ENCODE data around the gene ZNF407.

ZNF407 gene, protein sequence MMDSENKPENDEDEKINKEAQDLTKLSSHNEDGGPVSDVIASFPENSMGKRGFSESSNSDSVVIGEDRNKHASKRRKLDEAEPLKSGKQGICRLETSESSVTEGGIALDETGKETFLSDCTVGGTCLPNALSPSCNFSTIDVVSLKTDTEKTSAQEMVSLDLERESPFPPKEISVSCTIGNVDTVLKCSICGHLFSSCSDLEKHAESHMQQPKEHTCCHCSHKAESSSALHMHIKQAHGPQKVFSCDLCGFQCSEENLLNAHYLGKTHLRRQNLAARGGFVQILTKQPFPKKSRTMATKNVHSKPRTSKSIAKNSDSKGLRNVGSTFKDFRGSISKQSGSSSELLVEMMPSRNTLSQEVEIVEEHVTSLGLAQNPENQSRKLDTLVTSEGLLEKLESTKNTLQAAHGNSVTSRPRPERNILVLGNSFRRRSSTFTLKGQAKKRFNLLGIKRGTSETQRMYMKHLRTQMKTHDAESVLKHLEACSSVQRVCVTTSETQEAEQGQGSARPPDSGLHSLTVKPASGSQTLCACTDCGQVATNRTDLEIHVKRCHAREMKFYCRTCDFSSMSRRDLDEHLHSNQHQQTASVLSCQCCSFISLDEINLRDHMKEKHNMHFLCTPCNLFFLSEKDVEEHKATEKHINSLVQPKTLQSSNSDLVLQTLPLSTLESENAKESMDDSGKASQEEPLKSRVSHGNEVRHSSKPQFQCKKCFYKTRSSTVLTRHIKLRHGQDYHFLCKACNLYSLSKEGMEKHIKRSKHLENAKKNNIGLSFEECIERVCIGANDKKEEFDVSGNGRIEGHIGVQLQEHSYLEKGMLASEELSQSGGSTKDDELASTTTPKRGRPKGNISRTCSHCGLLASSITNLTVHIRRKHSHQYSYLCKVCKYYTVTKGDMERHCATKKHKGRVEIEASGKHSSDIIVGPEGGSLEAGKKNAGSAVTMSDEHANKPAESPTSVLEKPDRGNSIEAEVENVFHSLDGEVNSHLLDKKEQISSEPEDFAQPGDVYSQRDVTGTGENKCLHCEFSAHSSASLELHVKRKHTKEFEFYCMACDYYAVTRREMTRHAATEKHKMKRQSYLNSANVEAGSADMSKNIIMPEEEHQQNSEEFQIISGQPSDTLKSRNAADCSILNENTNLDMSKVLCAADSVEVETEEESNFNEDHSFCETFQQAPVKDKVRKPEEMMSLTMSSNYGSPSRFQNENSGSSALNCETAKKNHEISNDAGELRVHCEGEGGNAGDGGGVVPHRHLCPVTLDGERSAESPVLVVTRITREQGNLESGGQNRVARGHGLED (N-terminal part only)

GRCh38 chr18:74597662-74598349 is at the start of gene ZNF407:
ZNF407 (plus strand) TSS chr18:74597870; CDS start chr18:74631020, 33,150 bp downstream.
- Histone ChIP-seq H3K27me3 (ENCODE audit: control insufficient read depth, insufficient read depth, low read length) (no peaks in the 10 kb centered on the region), H3K27ac (peak within 1 kb of the TSS; percentile 98), H3K4me1 (peaks cover 9% of the 10 kb centered on the region), H2AFZ (peak within 1 kb of the TSS; percentile 97), H3K9ac (peak within 1 kb of the TSS; percentile 91), H3K79me2 (peaks cover 26% of the 10 kb centered on the region), H3K9me3 (ENCODE audit: control insufficient read depth, low read length) (peaks cover 2% of the 10 kb centered on the region), H3K4me3 (ENCODE audit: low read depth, low read length) (peak within 1 kb of the TSS; percentile 96), H3K36me3 (ENCODE audit: control insufficient read depth, insufficient read depth, low read length) (no peaks in the 10 kb centered on the region), H3K4me2 (ENCODE audit: low read length) (peak within 1 kb of the TSS; percentile 93)
- TF ChIP-seq, protein P1, sequence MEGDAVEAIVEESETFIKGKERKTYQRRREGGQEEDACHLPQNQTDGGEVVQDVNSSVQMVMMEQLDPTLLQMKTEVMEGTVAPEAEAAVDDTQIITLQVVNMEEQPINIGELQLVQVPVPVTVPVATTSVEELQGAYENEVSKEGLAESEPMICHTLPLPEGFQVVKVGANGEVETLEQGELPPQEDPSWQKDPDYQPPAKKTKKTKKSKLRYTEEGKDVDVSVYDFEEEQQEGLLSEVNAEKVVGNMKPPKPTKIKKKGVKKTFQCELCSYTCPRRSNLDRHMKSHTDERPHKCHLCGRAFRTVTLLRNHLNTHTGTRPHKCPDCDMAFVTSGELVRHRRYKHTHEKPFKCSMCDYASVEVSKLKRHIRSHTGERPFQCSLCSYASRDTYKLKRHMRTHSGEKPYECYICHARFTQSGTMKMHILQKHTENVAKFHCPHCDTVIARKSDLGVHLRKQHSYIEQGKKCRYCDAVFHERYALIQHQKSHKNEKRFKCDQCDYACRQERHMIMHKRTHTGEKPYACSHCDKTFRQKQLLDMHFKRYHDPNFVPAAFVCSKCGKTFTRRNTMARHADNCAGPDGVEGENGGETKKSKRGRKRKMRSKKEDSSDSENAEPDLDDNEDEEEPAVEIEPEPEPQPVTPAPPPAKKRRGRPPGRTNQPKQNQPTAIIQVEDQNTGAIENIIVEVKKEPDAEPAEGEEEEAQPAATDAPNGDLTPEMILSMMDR (IDR thresholded peaks at IDR 0.05), result no peak

DNA sequence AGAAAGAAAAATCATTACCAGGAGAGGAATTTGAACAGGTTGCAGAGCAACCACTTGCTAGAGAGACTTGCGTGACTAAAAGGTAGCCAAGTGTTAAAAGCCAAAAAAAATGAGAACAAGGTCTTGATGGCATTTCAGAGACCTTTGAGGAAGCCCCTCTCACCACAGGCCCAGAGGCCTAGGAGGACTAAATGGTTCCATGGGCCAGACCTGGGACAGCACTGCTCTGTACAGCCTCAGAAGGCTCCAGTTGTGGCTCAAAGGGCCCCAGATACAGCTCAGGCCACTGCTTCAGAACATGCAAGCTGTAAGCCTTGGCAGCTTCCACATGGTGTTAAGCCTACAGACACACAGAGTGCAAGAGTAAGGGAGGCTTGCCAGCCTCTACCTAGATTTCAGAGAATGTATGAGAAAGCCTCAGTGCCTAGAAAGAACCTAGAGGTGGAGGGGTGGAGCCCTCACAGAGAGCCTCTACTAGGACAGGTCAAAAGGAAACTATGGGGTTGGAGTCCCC is 48.0 kb upstream of the ZNF407 start:
- no peaks in the 10 kb centered on the region for H3K9me3 ChIP-seq (ENCODE audit: control insufficient read depth, low read length)
- no peaks in the 10 kb centered on the region for H3K36me3 ChIP-seq (ENCODE audit: control insufficient read depth, insufficient read depth, low read length)
- H3K4me3 ChIP-seq (ENCODE audit: low read depth, low read length), result no peak overlapping the region
- TF ChIP-seq, protein P1 (IDR thresholded peaks at IDR 0.05), result no peak
- H3K4me2 ChIP-seq (ENCODE audit: low read length), result no peak overlapping the region
- H3K79me2 ChIP-seq, result no peaks in the 10 kb centered on the region
- H3K9ac ChIP-seq, result no peak overlapping the region
- no peak overlapping the region for H3K27ac ChIP-seq
- H2AFZ ChIP-seq, result no peak overlapping the region
- H3K27me3 ChIP-seq (ENCODE audit: control insufficient read depth, insufficient read depth, low read length), result no peaks in the 10 kb centered on the region
- H3K4me1 ChIP-seq, result no peaks in the 10 kb centered on the region

DNA sequence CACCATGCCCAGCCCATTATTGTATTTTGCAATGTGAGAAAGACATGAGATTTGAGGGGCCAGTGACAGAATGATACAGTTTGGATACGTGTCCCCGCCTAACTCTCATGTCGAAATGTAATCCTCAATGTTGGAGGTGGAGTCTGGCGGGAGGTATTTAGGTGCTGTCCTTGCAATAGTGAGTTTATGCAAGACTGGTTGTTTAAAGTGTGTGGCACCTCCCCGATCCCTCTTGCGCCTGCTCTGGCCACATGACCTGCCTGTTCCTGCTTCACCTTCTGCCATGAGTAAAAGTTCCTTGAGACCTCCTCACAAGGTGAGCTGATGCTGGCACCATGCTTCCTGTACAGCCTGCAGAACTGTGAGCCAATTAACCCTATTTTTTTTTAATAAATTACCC is 46.8 kb upstream of the ZNF407 start:
- no peak overlapping the region for H3K27ac ChIP-seq
- H2AFZ ChIP-seq, result no peak overlapping the region
- H3K9me3 ChIP-seq (ENCODE audit: control insufficient read depth, low read length), result no peaks in the 10 kb centered on the region
- H3K36me3 ChIP-seq (ENCODE audit: control insufficient read depth, insufficient read depth, low read length), result no peaks in the 10 kb centered on the region
- no peaks in the 10 kb centered on the region for H3K27me3 ChIP-seq (ENCODE audit: control insufficient read depth, insufficient read depth, low read length)
- TF ChIP-seq, protein P1 (IDR thresholded peaks at IDR 0.05), result no peak
- no peaks in the 10 kb centered on the region for H3K79me2 ChIP-seq
- no peaks in the 10 kb centered on the region for H3K4me1 ChIP-seq
- H3K4me2 ChIP-seq (ENCODE audit: low read length), result no peak overlapping the region
- no peak overlapping the region for H3K9ac ChIP-seq
- no peak overlapping the region for H3K4me3 ChIP-seq (ENCODE audit: low read depth, low read length)

DNA sequence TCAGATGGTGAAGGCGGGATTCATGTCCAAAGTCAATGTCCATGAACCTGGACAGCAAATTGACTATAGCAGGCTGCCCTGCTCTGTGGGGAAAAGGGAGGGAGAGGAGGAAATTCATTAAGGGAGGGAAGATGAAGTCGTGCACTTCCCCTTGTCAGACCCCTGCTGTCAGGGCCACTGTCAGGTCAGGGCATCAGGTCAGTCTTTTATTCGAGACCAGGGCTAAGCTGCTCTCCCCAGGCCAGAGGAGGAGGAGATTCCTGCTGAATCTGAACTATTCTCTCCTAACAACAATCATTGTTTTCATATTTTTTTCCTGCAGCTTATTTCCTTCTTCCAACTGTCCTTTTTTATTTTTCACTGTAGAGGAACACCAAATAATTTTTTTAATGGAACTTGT is 46.2 kb upstream of the ZNF407 start:
- no peaks in the 10 kb centered on the region for H3K4me1 ChIP-seq
- no peaks in the 10 kb centered on the region for H3K36me3 ChIP-seq (ENCODE audit: control insufficient read depth, insufficient read depth, low read length)
- H3K9ac ChIP-seq, result no peak overlapping the region
- no peaks in the 10 kb centered on the region for H3K9me3 ChIP-seq (ENCODE audit: control insufficient read depth, low read length)
- H3K79me2 ChIP-seq, result no peaks in the 10 kb centered on the region
- H2AFZ ChIP-seq, result no peak overlapping the region
- no peak overlapping the region for H3K4me2 ChIP-seq (ENCODE audit: low read length)
- H3K4me3 ChIP-seq (ENCODE audit: low read depth, low read length), result no peak overlapping the region
- TF ChIP-seq, protein P1 (IDR thresholded peaks at IDR 0.05), result no peak
- no peaks in the 10 kb centered on the region for H3K27me3 ChIP-seq (ENCODE audit: control insufficient read depth, insufficient read depth, low read length)
- H3K27ac ChIP-seq, result no peak overlapping the region

All from parathyroid adenoma (tissue), 2 donors.